Body of pancreas (tissue), 4 donors: ENCODE results near the gene OR2A25. TPM values are rescaled to one million over a fixed set of nuclear protein-coding genes. Genes with fewer than 3 reads are reported as not detected.

Experiments
- ATAC-seq: fragments of 150-250 bp; one replicate; pipeline ENCODE4 v1.9.1; 2016
- DNase-seq, 4 donors: peaks; one replicate each; pipeline ENCODE4 v3.0.0-alpha.2; 2019
- H3K27ac ChIP-seq, 4 donors: fragments of 200-600 bp; sonication (generic); 1 replicate in 3 of 4; 2 replicates in 1 of 4; pipeline versions ENCODE4 v1.5.1 to v1.6.1; 2016 to 2019; ENCODE audit warnings: mild to moderate bottlenecking in 1 of 4, mixed read lengths in 1 of 4, moderate library complexity in 1 of 4
- H3K27me3 ChIP-seq, 2 donors: fragments of 200-600 bp; sonication (generic); one replicate each; pipeline ENCODE4 v1.6.0; 2016; ENCODE audit warnings: mild to moderate bottlenecking in 1 of 2
- H3K36me3 ChIP-seq, 2 donors: fragments of 200-600 bp; sonication (generic); replicated peaks in 1 of 2; 2 replicates each; pipeline ENCODE4 v1.5.1; 2016; ENCODE audit warnings: low read depth in 2 of 2; ENCODE audit not compliant: insufficient read depth in 1 of 2
- H3K4me1 ChIP-seq: fragments of 200-600 bp; sonication (generic); one replicate; pipeline ENCODE4 v1.6.0; 2016
- H3K4me3 ChIP-seq, 2 donors: fragments of 200-600 bp; sonication (generic); 1 replicate in 1 of 2; 2 replicates in 1 of 2; pipeline ENCODE4 v1.5.1; 2016 to 2019
- H3K9me3 ChIP-seq, 3 donors: fragments of 200-600 bp; sonication (generic); 1 replicate in 2 of 3; 2 replicates in 1 of 3; pipeline ENCODE4 v1.5.1; 2016
- POLR2A ChIP-seq, 3 donors: fragments of 450-650 bp; IDR thresholded peaks; one replicate each; pipeline ENCODE4 v1.6.1; 2016; ENCODE audit warnings: antibody characterized with exemption in 3 of 3, mild to moderate bottlenecking in 2 of 3
- WGBS, 2 donors: methylation state at CpG; one replicate each; pipeline ENCODE4 v1.1.5; 2017; 5-methylcytosine and 5-hydroxymethylcytosine counted together
- intact Hi-C: fragments of 100-400 bp; cut with DNase I; formaldehyde crosslinking; loops from one replicate; pipeline ENCODE4 v1.15.1; 2023
- total RNA-seq, 2 donors: library from RNA; depleted of rRNA; stranded (reverse); fragments of >200 nt; gene quantifications; one replicate each; pipeline ENCODE4 v1.1.0, GENCODE V29; 2016
- TF ChIP-seq, protein P1 (sequence below), 7 experiments: fragments of 450-650 bp in 4 of 7; fragments of 200-600 bp in 3 of 7; sonication (generic) in 3 of 7; IDR thresholded peaks; one replicate each; pipeline ENCODE4 v1.5.1; 2016 to 2019; ENCODE audit warnings: antibody characterized with exemption in 7 of 7

OR2A25 gene
- total RNA-seq, 2 donors from 2014 or later, result not detected

DNA sequence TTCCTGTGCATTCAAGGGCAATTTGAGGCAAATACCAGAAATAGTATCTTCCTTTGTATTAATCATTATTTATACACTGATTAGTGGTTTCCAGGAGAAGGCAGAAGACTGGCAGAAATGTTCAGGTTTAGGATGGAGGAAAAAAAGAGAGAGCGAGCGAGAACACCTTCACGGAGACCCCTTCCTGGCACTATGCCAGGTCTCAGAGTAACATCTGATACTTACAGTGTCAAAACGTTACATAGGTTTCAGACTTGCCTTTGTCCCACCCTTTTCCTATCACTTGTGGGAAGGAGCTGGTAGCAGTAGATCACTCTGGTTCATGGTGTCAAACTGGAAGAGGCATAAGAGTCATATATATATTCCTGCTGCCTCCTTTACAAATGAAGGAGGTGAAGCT, 17.1 kb downstream of the OR2A25 start:
- intact Hi-C loops, result no loop called here

DNA sequence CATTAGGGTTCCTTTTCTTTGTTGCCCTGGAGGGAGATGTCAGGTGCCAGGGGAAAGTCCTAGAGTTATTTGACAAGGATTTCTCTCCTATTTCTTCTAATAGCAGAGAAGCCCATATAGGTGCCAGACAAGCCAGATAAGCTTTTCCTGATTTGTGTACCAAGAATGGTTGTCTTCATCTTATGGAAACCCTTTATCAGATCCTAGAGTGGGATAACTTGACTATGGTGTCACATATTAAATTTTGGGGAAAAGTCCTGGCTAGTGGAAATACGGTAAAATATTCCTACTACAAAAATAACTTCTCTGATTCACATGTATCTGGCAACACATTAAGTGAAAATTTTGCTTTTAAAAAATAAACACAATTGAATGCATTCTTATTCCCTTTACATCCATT, 17.6 kb downstream of the OR2A25 start:
- TF ChIP-seq, protein P1, sequence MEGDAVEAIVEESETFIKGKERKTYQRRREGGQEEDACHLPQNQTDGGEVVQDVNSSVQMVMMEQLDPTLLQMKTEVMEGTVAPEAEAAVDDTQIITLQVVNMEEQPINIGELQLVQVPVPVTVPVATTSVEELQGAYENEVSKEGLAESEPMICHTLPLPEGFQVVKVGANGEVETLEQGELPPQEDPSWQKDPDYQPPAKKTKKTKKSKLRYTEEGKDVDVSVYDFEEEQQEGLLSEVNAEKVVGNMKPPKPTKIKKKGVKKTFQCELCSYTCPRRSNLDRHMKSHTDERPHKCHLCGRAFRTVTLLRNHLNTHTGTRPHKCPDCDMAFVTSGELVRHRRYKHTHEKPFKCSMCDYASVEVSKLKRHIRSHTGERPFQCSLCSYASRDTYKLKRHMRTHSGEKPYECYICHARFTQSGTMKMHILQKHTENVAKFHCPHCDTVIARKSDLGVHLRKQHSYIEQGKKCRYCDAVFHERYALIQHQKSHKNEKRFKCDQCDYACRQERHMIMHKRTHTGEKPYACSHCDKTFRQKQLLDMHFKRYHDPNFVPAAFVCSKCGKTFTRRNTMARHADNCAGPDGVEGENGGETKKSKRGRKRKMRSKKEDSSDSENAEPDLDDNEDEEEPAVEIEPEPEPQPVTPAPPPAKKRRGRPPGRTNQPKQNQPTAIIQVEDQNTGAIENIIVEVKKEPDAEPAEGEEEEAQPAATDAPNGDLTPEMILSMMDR (IDR thresholded peaks at IDR 0.05), result no peak
- no peak for TF ChIP-seq POLR2A (IDR thresholded peaks at IDR 0.05)
- H3K9me3 ChIP-seq, result no peaks in the 10 kb centered on the region
- H3K4me1 ChIP-seq, result no peaks in the 10 kb centered on the region
- no peaks in the 10 kb centered on the region for H3K27me3 ChIP-seq
- no peak for DNase-seq
- WGBS, 2 donors, result 60 to 67% methylated on average over 1 of the region's 1 CpG
- intact Hi-C loops, result no loop called here
- H3K4me3 ChIP-seq, result no peak overlapping the region
- no peaks in the 10 kb centered on the region for H3K36me3 ChIP-seq
- no peak overlapping the region for H3K27ac ChIP-seq
- ATAC-seq, result no peak

More for the DNA sequence above, 17.1 kb downstream of the OR2A25 start:
- TF ChIP-seq, protein P1 (IDR thresholded peaks at IDR 0.05), result no peak
- TF ChIP-seq POLR2A (IDR thresholded peaks at IDR 0.05), result no peak
- no peak for DNase-seq
- no peaks in the 10 kb centered on the region for H3K4me1 ChIP-seq
- H3K36me3 ChIP-seq, result no peaks in the 10 kb centered on the region
- no peak overlapping the region for H3K27ac ChIP-seq
- H3K4me3 ChIP-seq, result no peak overlapping the region
- no peak for ATAC-seq
- no peaks in the 10 kb centered on the region for H3K9me3 ChIP-seq
- no peaks in the 10 kb centered on the region for H3K27me3 ChIP-seq
- 55 to 58% methylated on average over 4 of the region's 4 CpGs for WGBS, 2 donors

DNA sequence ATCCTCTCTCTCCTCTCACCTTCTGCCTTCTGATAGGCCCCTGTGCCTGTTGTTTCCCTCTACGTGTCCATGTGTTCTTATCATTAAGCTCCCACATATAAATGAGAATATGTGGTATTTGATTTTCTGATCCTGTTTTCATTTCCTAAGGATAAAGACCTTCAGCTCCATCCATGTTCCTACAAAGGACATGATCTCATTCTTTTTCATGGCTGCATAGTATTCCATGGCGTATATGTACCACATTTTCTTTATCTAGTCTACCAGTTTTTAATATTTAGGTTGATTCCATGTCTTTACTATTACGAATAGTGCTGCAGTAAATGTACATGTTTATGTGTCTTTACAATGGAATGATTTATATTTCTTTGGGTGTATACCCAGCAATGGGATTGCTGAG, 21.1 kb downstream of the OR2A25 start:
- Histone ChIP-seq H3K27me3 (no peaks in the 10 kb centered on the region), H3K4me3 (no peak overlapping the region), H3K4me1 (no peaks in the 10 kb centered on the region), H3K36me3 (no peaks in the 10 kb centered on the region), H3K27ac (no peak overlapping the region), H3K9me3 (no peaks in the 10 kb centered on the region)
- TF ChIP-seq, protein P1 (IDR thresholded peaks at IDR 0.05), result no peak
- TF ChIP-seq POLR2A (IDR thresholded peaks at IDR 0.05), result no peak
- DNase-seq, result no peak
- whole genome bisulfite sequencing, 2 donors, result 71 to 86% methylated on average over 3 of the region's 3 CpGs
- intact Hi-C loops, result no loop called here
- ATAC-seq, result no peak

DNA sequence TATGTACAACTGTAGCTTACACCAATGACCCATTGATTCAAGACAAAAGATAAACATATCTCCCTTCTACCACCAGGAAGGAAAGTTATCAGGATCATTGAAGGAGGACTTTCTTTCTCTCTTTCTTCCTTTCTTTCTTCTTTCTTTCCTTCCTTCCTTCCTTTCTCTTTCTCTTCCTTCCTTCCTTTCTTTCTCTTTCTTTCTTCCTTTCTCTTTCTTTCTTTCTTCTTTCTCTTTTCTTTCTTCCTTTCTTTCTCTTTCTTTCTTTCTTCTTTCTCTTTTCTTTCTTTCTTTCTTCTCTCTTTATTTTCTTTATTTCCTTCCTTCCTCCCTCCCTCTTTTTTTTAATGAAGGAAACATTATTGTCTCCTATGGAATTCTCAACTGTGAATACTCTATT, 29.2 kb downstream of the OR2A25 start:
- Histone ChIP-seq H3K9me3 (no peaks in the 10 kb centered on the region), H3K36me3 (no peaks in the 10 kb centered on the region), H3K27ac (no peak overlapping the region), H3K4me1 (no peaks in the 10 kb centered on the region), H3K4me3 (no peak overlapping the region), H3K27me3 (no peaks in the 10 kb centered on the region)
- TF ChIP-seq, protein P1 (IDR thresholded peaks at IDR 0.05), result no peak
- no peak for TF ChIP-seq POLR2A (IDR thresholded peaks at IDR 0.05)
- ATAC-seq (no peak), DNase-seq (no peak)
- intact Hi-C loops, result no loop called here

DNA sequence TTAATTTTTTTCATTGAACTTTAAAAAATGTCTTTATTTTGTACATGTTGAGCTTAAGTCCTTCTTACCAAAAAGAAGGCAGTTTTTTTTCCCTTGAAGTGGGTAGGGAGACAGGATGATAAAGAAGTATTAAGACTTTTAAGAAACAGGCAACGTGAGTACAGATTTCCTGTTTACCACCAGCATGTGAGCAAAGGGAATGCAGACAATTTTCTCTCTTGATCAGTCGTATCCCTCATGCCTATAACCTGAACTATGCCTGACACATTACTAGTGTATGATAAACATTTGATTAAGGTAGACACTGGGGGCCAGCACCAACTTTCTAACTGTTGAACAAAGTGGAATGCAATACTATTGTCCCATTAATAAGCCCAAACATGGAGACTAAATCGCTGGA, 31.0 kb downstream of the OR2A25 start:
- H3K27ac ChIP-seq, result no peak overlapping the region
- H3K9me3 ChIP-seq, result no peaks in the 10 kb centered on the region
- ATAC-seq (no peak), DNase-seq (no peak)
- WGBS, 2 donors, result 44 to 63% methylated on average over 3 of the region's 3 CpGs
- H3K4me3 ChIP-seq, result no peak overlapping the region
- TF ChIP-seq POLR2A (IDR thresholded peaks at IDR 0.05), result no peak
- TF ChIP-seq, protein P1 (IDR thresholded peaks at IDR 0.05), result no peak
- intact Hi-C loops, result no loop called here
- no peaks in the 10 kb centered on the region for H3K4me1 ChIP-seq
- H3K36me3 ChIP-seq, result no peaks in the 10 kb centered on the region
- H3K27me3 ChIP-seq, result no peaks in the 10 kb centered on the region
